Measurements from ENCODE around the gene ZNF598.

ZNF598 gene

DNA sequence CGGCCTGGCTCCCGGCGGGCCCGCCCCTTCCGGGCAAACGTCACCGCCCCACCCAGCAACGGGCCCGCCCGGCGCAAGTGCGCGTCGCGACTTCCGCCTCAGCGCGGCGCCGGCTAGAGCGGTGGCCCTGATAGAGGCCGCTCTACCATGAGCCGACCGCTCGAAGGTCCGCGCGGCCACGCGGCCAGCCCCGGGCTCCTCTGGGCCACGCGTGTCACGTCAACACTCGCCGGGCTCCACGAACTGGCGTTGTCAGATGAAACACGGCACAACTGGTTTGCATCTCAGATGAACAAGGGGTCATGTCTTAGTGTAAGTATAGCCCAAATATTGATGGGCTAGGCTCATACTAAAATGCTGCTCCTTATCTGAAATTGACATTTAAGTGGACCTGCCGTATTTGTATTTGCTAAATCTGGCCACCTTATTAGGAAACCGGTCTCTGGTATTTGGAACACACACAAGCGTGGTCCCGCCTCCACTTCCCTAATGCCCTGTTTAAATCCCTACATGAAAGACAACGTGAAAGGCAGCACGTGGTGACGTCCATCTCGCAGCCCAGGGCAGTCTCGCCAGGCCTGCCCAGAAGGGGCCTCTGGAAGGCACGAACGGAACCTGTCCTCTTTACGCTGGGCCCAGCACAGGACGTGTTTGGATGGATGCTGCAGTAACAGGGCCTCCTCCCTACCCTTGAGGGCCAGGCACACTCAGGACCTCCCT, at the start of gene ZNF598:
TSS of gene ZNF598 (minus strand) at position 31 of the 720 bp plus-strand sequence.
- H3K9ac ChIP-seq (ENCODE audit: low read depth, low read length), result peak within 1 kb of the TSS; percentile 88
- H3K4me3 ChIP-seq (ENCODE audit: low read depth, low read length), result peak within 1 kb of the TSS; percentile 95
- peaks cover 6% of the 10 kb centered on the region for H3K36me3 ChIP-seq (ENCODE audit: control insufficient read depth, insufficient read depth, low read length)
- H3K4me1 ChIP-seq (ENCODE audit: control insufficient read depth, insufficient read depth, low read length), result peaks cover 20% of the 10 kb centered on the region
- H3K27ac ChIP-seq (ENCODE audit: low read depth, low read length), result peak within 1 kb of the TSS; percentile 90
- H3K9me3 ChIP-seq (ENCODE audit: control insufficient read depth, insufficient read depth, low read length), result no peaks in the 10 kb centered on the region
- H3K27me3 ChIP-seq (ENCODE audit: control insufficient read depth, insufficient read depth, low read length), result no peaks in the 10 kb centered on the region

DNA sequence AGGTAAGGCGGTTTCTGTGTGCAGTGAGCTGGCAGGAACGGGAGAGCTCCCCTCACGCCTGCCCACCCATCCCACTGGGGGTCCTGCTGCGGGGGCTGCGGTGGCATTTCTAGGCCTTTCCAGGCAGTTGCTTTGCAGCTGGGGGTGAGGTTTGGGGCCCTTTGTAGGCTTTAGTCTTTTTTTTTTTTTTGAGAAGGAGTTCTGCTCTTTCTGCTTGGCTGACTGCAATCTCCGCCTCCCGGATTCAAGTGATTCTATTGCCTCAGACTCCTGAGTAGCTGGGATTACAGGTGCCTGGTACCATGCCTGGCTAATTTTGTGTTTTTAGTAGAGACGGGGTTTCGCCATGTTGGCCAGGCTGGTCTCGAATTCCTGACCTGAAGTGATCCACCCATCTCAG, 49.3 kb upstream of the ZNF598 start:
- no peaks in the 10 kb centered on the region for H3K9me3 ChIP-seq (ENCODE audit: control insufficient read depth, insufficient read depth, low read length)
- no peaks in the 10 kb centered on the region for H3K4me1 ChIP-seq (ENCODE audit: control insufficient read depth, insufficient read depth, low read length)
- H3K27ac ChIP-seq (ENCODE audit: low read depth, low read length), result no peak overlapping the region
- no peaks in the 10 kb centered on the region for H3K27me3 ChIP-seq (ENCODE audit: control insufficient read depth, insufficient read depth, low read length)
- no peak overlapping the region for H3K9ac ChIP-seq (ENCODE audit: low read depth, low read length)
- no peak overlapping the region for H3K4me3 ChIP-seq (ENCODE audit: low read depth, low read length)
- H3K36me3 ChIP-seq (ENCODE audit: control insufficient read depth, insufficient read depth, low read length), result peaks cover 42% of the 10 kb centered on the region

DNA sequence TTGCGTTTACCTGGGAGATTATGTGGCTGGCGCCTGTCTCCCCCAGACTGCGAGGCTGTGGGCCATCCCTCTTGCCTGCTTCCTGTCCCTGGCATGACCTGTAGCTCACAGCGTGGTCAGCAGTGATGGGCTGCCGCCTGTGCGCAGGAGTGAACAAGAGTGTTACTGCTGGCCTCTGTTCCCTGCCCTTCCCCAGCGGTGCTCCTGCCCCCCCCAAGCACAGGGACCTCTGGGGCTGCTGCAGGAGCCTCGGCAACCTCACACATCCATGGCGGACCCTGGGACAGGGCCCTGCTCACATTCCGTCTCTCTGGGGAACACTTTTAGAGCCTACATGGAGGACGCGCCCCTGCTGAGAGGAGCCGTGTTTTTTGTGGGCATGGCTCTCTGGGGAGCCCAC, 48.8 kb upstream of the ZNF598 start:
- no peaks in the 10 kb centered on the region for H3K27me3 ChIP-seq (ENCODE audit: control insufficient read depth, insufficient read depth, low read length)
- H3K4me3 ChIP-seq (ENCODE audit: low read depth, low read length), result no peak overlapping the region
- peaks cover 43% of the 10 kb centered on the region for H3K36me3 ChIP-seq (ENCODE audit: control insufficient read depth, insufficient read depth, low read length)
- H3K27ac ChIP-seq (ENCODE audit: low read depth, low read length), result no peak overlapping the region
- H3K9ac ChIP-seq (ENCODE audit: low read depth, low read length), result no peak overlapping the region
- no peaks in the 10 kb centered on the region for H3K9me3 ChIP-seq (ENCODE audit: control insufficient read depth, insufficient read depth, low read length)
- no peaks in the 10 kb centered on the region for H3K4me1 ChIP-seq (ENCODE audit: control insufficient read depth, insufficient read depth, low read length)

DNA sequence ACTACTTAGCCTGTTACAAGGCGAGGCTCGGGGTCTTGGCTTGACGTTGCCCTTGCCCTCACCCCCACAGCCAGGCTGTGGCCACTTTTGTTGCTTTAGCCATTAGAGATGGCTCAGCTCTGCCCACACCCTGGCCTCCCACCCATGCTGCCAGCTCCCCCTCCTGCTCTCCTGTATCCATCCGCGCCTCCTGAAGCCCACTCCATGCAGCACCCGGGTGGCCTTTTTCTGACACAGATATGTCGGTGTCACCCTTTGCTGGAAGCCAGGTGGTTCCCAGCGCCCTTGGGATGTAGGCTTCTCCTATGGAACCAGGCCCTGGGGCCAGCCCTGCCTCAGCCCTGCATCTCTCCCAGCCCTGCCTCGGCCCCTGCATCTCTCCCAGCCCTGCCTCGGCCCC, 47.8 kb upstream of the ZNF598 start:
- Histone ChIP-seq H3K9ac (ENCODE audit: low read depth, low read length) (no peak overlapping the region), H3K27ac (ENCODE audit: low read depth, low read length) (no peak overlapping the region), H3K27me3 (ENCODE audit: control insufficient read depth, insufficient read depth, low read length) (no peaks in the 10 kb centered on the region), H3K9me3 (ENCODE audit: control insufficient read depth, insufficient read depth, low read length) (no peaks in the 10 kb centered on the region), H3K4me3 (ENCODE audit: low read depth, low read length) (no peak overlapping the region), H3K36me3 (ENCODE audit: control insufficient read depth, insufficient read depth, low read length) (peaks cover 52% of the 10 kb centered on the region), H3K4me1 (ENCODE audit: control insufficient read depth, insufficient read depth, low read length) (no peaks in the 10 kb centered on the region)

DNA sequence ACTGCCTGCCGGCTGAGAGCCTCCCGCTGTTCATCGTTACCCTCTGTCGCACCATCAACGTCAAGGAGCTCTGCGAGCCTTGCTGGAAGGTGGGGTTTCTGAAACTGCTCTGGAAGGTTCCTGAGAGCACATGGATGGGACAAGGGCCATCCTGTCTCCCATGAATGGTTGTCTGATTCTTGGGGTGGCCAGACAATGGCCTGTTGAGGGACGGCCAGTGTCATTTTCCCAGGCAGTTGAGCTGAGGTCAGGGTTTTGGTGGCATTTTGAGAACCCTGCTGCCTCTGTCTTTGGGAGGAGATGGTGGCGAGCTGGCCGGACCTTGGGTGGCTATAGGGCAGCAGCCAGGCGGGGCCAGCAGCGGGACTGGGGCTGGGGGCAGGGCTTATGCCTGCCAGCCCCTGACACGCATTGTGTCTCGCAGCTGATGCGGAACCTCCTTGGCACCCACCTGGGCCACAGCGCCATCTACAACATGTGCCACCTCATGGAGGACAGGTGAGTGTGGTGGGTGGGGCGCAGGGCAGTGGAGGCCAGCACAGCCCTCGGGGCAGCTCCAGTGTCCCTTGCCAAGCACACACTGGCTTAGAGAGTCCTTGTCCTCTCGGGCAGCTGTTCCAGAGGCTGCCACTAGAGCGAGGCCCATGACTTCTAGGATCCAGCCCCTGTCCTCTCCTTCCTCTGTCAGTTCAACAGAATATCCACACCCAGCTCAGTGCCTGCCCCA, 47.2 kb upstream of the ZNF598 start:
- Histone ChIP-seq H3K36me3 (ENCODE audit: control insufficient read depth, insufficient read depth, low read length) (peaks cover 57% of the 10 kb centered on the region), H3K27me3 (ENCODE audit: control insufficient read depth, insufficient read depth, low read length) (no peaks in the 10 kb centered on the region), H3K9me3 (ENCODE audit: control insufficient read depth, insufficient read depth, low read length) (no peaks in the 10 kb centered on the region), H3K4me1 (ENCODE audit: control insufficient read depth, insufficient read depth, low read length) (no peaks in the 10 kb centered on the region), H3K9ac (ENCODE audit: low read depth, low read length) (no peak overlapping the region), H3K4me3 (ENCODE audit: low read depth, low read length) (no peak overlapping the region), H3K27ac (ENCODE audit: low read depth, low read length) (no peak overlapping the region)

DNA sequence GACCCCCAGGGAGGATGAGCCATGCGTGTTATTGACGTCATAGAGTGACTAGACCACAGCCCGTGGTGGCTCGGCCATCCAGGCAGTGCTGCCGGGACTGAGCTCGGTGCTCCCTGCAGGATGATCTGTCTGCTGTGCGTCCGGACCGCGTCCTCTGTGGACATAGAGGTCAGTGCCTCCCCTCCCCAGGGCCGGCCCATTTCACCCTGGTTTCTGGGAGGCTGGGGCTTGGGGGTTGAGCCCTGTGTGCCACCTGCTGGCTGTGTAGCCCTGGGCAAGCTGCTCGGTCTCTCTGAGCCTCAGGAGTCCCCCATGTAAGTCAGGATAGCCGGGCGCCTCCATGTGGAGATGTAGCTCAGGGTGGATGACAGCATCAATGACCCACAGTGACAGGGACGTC, 46.5 kb upstream of the ZNF598 start:
- Histone ChIP-seq H3K27me3 (ENCODE audit: control insufficient read depth, insufficient read depth, low read length) (no peaks in the 10 kb centered on the region), H3K4me1 (ENCODE audit: control insufficient read depth, insufficient read depth, low read length) (no peaks in the 10 kb centered on the region), H3K9me3 (ENCODE audit: control insufficient read depth, insufficient read depth, low read length) (no peaks in the 10 kb centered on the region), H3K9ac (ENCODE audit: low read depth, low read length) (no peak overlapping the region), H3K4me3 (ENCODE audit: low read depth, low read length) (no peak overlapping the region), H3K27ac (ENCODE audit: low read depth, low read length) (no peak overlapping the region), H3K36me3 (ENCODE audit: control insufficient read depth, insufficient read depth, low read length) (peaks cover 63% of the 10 kb centered on the region)

DNA sequence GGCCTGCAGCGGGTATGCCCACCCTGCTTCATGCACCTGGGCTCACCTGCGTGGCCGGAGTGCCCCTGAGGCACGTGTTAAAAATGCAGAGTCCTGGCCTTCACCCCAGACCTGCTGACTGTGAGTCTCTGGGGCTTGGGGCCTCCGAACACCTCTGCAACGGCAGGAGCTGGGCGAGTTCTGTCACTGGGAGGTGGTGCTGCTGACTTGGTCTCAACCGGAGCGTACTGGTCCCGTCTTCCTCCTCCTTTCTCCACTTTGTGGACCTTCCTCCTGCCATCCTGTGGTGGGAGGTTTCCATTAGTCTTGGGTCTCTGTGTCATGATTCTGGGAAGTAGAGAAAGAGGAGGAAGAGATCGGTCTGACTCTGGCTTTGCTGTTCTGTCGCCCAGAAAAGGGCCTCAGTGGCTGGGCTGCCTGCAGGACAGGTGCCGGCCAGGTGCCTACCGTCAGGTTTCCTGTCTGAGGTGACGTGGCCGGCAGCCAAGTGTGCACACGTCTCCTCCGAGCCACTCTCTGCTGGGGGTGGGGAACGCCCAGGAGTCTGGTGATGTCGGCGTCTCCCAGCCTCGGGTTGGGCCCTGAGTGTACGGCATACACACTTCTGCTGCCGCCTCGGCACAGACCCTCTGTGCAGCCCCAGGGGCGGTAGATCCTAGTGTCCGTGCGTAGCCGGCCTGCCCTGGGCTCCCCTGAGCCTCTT, 45.1 kb upstream of the ZNF598 start:
- Histone ChIP-seq H3K9ac (ENCODE audit: low read depth, low read length) (no peak overlapping the region), H3K27me3 (ENCODE audit: control insufficient read depth, insufficient read depth, low read length) (no peaks in the 10 kb centered on the region), H3K4me3 (ENCODE audit: low read depth, low read length) (no peak overlapping the region), H3K4me1 (ENCODE audit: control insufficient read depth, insufficient read depth, low read length) (no peaks in the 10 kb centered on the region), H3K36me3 (ENCODE audit: control insufficient read depth, insufficient read depth, low read length) (peaks cover 64% of the 10 kb centered on the region), H3K9me3 (ENCODE audit: control insufficient read depth, insufficient read depth, low read length) (no peaks in the 10 kb centered on the region), H3K27ac (ENCODE audit: low read depth, low read length) (no peak overlapping the region)

DNA sequence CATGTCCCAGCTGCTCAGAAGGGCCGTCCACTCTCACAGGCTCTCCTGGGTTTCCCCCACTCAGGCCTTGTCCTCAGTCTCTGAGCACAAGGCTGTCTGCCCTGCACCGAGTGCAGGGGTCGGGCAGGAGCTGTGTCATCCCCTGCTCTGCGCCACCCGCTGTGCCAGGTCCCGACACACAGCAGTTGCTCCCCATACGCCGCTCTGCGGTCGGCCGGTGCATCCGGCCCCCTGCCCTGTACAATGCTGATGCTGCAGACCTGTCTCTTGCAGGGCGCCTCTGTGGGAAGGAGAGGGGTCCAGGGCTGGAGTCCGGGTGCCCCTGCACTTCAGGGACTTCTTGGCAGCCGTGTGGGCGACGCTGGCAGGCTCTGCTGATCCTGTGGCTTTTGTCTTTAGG, 44.3 kb upstream of the ZNF598 start:
- Histone ChIP-seq H3K4me3 (ENCODE audit: low read depth, low read length) (no peak overlapping the region), H3K27me3 (ENCODE audit: control insufficient read depth, insufficient read depth, low read length) (no peaks in the 10 kb centered on the region), H3K36me3 (ENCODE audit: control insufficient read depth, insufficient read depth, low read length) (peaks cover 64% of the 10 kb centered on the region), H3K9ac (ENCODE audit: low read depth, low read length) (no peak overlapping the region), H3K27ac (ENCODE audit: low read depth, low read length) (no peak overlapping the region), H3K4me1 (ENCODE audit: control insufficient read depth, insufficient read depth, low read length) (no peaks in the 10 kb centered on the region), H3K9me3 (ENCODE audit: control insufficient read depth, insufficient read depth, low read length) (no peaks in the 10 kb centered on the region)

DNA sequence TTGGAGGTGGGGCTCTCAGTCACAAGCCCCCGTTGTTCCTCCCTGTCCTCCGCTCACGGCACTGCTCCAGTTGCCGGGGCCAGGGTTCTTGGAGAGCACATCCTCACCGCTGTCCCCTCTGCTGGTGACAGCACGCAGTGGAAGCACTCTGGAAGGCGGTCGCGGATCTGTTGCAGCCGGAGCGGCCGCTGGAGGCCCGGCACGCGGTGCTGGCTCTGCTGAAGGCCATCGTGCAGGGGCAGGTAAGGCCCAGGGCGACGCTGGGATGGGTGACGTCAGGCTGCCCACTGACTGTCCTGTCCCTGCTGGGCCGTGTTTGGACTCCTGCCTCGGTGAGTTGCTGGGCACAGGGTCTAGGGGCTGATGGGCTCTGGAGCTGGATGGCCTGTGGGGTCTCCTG, 43.6 kb upstream of the ZNF598 start:
- H3K9ac ChIP-seq (ENCODE audit: low read depth, low read length), result no peak overlapping the region
- H3K4me1 ChIP-seq (ENCODE audit: control insufficient read depth, insufficient read depth, low read length), result peaks cover 4% of the 10 kb centered on the region; the same call in 1 of the 2 replicates
- H3K27me3 ChIP-seq (ENCODE audit: control insufficient read depth, insufficient read depth, low read length), result no peaks in the 10 kb centered on the region
- no peak overlapping the region for H3K27ac ChIP-seq (ENCODE audit: low read depth, low read length)
- H3K4me3 ChIP-seq (ENCODE audit: low read depth, low read length), result no peak overlapping the region
- H3K36me3 ChIP-seq (ENCODE audit: control insufficient read depth, insufficient read depth, low read length), result peaks cover 58% of the 10 kb centered on the region
- H3K9me3 ChIP-seq (ENCODE audit: control insufficient read depth, insufficient read depth, low read length), result no peaks in the 10 kb centered on the region

DNA sequence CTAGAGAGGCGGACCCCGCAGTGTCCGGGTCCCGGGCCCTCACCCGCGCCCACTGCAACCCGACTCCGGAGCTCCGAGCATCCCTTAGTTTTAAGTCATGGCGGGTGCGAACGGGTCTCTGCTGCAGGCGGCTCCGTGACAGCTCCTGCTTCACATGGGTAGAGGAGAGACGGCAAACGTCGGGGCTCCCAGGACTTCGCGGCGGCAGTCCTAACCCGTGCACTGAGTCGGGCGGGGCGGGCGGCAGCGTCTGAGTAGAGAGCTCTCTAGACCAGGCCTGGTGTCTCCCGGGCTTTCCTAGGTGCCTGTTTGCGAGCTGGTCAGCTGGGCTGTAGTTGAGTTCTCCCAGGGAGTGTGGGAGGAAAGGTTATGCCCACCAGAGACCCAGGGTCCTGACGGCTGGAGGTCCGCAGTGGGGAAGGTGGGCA, 38.5 kb upstream of the ZNF598 start:
- H3K9ac ChIP-seq (ENCODE audit: low read depth, low read length), result peak overlapping the region; percentile 56; the same call in 1 of the 2 replicates
- H3K27me3 ChIP-seq (ENCODE audit: control insufficient read depth, insufficient read depth, low read length), result no peaks in the 10 kb centered on the region
- peak overlapping the region; percentile 93 for H3K4me3 ChIP-seq (ENCODE audit: low read depth, low read length)
- H3K27ac ChIP-seq (ENCODE audit: low read depth, low read length), result no peak overlapping the region
- H3K9me3 ChIP-seq (ENCODE audit: control insufficient read depth, insufficient read depth, low read length), result no peaks in the 10 kb centered on the region
- peaks cover 36% of the 10 kb centered on the region for H3K36me3 ChIP-seq (ENCODE audit: control insufficient read depth, insufficient read depth, low read length)
- peaks cover 7% of the 10 kb centered on the region for H3K4me1 ChIP-seq (ENCODE audit: control insufficient read depth, insufficient read depth, low read length)
